ENCODE data around the gene TRIM33. TPM values are rescaled to one million over a fixed set of nuclear protein-coding genes. Genes with fewer than 3 reads are reported as not detected.

TRIM33 gene
- total and polyA plus RNA-seq, 2 donors (not counting 3 experiments of a cell fraction or from before 2014, with no cell fraction given) = 10.3 to 29.1 TPM

DNA sequence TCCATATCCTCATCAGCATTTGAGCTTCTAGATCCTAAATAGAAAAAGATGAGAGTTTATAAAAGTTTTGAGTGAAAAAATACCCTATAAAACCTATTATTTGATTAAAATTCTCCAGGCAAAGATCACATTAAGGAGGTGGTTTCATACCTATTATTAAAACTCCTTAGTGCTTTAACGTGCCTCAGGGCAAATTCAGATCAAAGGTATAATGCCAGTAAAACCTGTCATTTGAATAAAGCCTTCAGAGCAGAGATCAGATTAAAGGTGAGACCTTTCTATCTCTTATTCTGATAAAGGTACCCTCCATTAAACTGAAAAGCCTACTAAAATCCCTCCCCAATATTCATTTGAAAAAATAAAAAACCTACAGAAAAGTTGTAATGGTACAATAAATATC is 34.3 kb upstream of the TRIM33 start:
- Histone ChIP-seq H3K4me1 (ENCODE audit: control insufficient read depth, extremely low read depth, insufficient read depth, low read length) (peaks cover under 1% of the 10 kb centered on the region), H3K36me3 (ENCODE audit: control insufficient read depth in 2 of 2, extremely low read depth in 1 of 2, insufficient read depth in 2 of 2, low read length in 2 of 2) (no peaks in the 10 kb centered on the region), H3K27me3 (ENCODE audit: control insufficient read depth in 2 of 2, insufficient read depth in 2 of 2, low read length in 2 of 2) (no peaks in the 10 kb centered on the region), H2AFZ (ENCODE audit: low read depth, low read length) (no peak overlapping the region), H3K27ac (ENCODE audit: insufficient read depth, low read depth, low read length) (no peak overlapping the region), H3K4me2 (ENCODE audit: insufficient read depth, low read length) (no peak overlapping the region), H4K20me1 (replicated peaks; ENCODE audit: control insufficient read depth, extremely low read depth, insufficient read depth, low read length) (no peaks in the 10 kb centered on the region), H3K79me2 (ENCODE audit: control insufficient read depth, insufficient read depth, low read length) (no peaks in the 10 kb centered on the region), H3K9ac (replicated peaks; ENCODE audit: extremely low read depth, insufficient read depth, low read length) (no peak overlapping the region), H3K4me3 (replicated peaks in 1 of 3; ENCODE audit: insufficient read depth in 1 of 3, low read depth in 1 of 3, low read length in 3 of 3) (no peak overlapping the region), H3K9me1 (replicated peaks; ENCODE audit: control insufficient read depth, extremely low read depth, insufficient read depth, low read length) (no peaks in the 10 kb centered on the region), H3K9me3 (replicated peaks; ENCODE audit: control insufficient read depth, insufficient read depth, low read length) (no peaks in the 10 kb centered on the region)
- dilution Hi-C loops (cut with MboI; ENCODE audit: extremely low pct_ligation_motif_present, low sequenced_read_pairs) (no loop called here), intact Hi-C loops (cut with micrococcal nuclease) (no loop called here)
- DNase-seq (ENCODE audit: low read depth, low spot score) = no peak
- no peak for FAIRE-seq
- POLR2A ChIA-PET = no interaction called here
- CTCF ChIA-PET = interaction anchor here (0.8 kb wide), 1 partner anchor 198 kb away, joined by 3 read pairs; no protein-coding TSS in a partner anchor
- BruUV-seq (replicated peaks) = no TSS peak
- TF ChIP-seq MYC (IDR thresholded peaks at IDR 0.05; ENCODE audit: low read depth, low read length) (no peak), EZH2 (IDR thresholded peaks at IDR 0.05; ENCODE audit: borderline replicate concordance, low read depth, low read length, severe bottlenecking) (no peak), FOS (IDR thresholded peaks at IDR 0.05; ENCODE audit: borderline replicate concordance, insufficient read depth, low read length) (no peak)

DNA sequence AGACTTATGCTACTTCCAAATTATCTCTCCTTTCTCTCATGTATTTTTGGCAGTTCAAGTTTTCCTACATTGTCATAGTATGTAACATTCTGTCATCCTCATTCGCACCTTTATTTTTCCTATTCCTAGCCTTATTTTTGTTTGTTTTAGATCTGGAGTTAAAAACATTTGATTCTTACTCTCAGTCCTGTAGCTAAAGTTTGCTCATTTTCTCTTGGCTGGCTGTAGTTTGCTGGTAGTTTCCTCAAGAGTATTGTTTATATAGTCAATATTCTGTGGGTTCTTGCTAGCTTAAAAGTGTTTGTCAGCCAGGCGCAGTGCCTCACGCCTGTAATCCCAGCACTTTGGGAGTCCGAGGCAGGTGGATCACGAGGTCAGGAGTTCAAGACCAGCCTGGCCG is 29.8 kb upstream of the TRIM33 start:
- dilution Hi-C loops (cut with MboI; ENCODE audit: extremely low pct_ligation_motif_present, low sequenced_read_pairs) = no loop called here

More for the DNA sequence above, 29.8 kb upstream of the TRIM33 start:
- H3K9me1 ChIP-seq (replicated peaks; ENCODE audit: control insufficient read depth, extremely low read depth, insufficient read depth, low read length) = no peaks in the 10 kb centered on the region
- no peaks in the 10 kb centered on the region for H3K36me3 ChIP-seq (ENCODE audit: control insufficient read depth in 2 of 2, extremely low read depth in 1 of 2, insufficient read depth in 2 of 2, low read length in 2 of 2)
- H3K9ac ChIP-seq (replicated peaks; ENCODE audit: extremely low read depth, insufficient read depth, low read length) = no peak overlapping the region
- ChIA-PET POLR2A (interaction anchor here (0.7 kb wide), 1 partner anchor 24 kb away, joined by 3 read pairs; no protein-coding TSS in a partner anchor), CTCF (no interaction called here)
- no peaks in the 10 kb centered on the region for H3K9me3 ChIP-seq (replicated peaks; ENCODE audit: control insufficient read depth, insufficient read depth, low read length)
- no peaks in the 10 kb centered on the region for H3K79me2 ChIP-seq (ENCODE audit: control insufficient read depth, insufficient read depth, low read length)
- H3K4me3 ChIP-seq (replicated peaks in 1 of 3; ENCODE audit: insufficient read depth in 1 of 3, low read depth in 1 of 3, low read length in 3 of 3) = no peak overlapping the region
- peaks cover 0 to 2% of the 10 kb centered on the region in 2 experiments for H3K27me3 ChIP-seq (ENCODE audit: control insufficient read depth in 2 of 2, insufficient read depth in 2 of 2, low read length in 2 of 2)
- DNase-seq (ENCODE audit: low read depth, low spot score) (no peak), FAIRE-seq (no peak)
- no peak overlapping the region for H2AFZ ChIP-seq (ENCODE audit: low read depth, low read length)
- H4K20me1 ChIP-seq (replicated peaks; ENCODE audit: control insufficient read depth, extremely low read depth, insufficient read depth, low read length) = no peaks in the 10 kb centered on the region
- peaks cover 4% of the 10 kb centered on the region for H3K4me1 ChIP-seq (ENCODE audit: control insufficient read depth, extremely low read depth, insufficient read depth, low read length)
- no TSS peak for BruUV-seq (replicated peaks)
- intact Hi-C loops (cut with micrococcal nuclease) = no loop called here
- TF ChIP-seq EZH2 (IDR thresholded peaks at IDR 0.05; ENCODE audit: borderline replicate concordance, low read depth, low read length, severe bottlenecking) = no peak
- no peak for TF ChIP-seq JUN (IDR thresholded peaks at IDR 0.05; ENCODE audit: borderline replicate concordance, insufficient read depth, insufficient read length, low read depth)
- no peak for TF ChIP-seq CTCF (IDR thresholded peaks at IDR 0.05; ENCODE audit: extremely low read depth in 1 of 2, insufficient read depth in 1 of 2, low read depth in 1 of 2, low read length in 2 of 2)
- TF ChIP-seq GATA2 (IDR thresholded peaks at IDR 0.05; ENCODE audit: insufficient read depth, insufficient read length, low read depth, low read length) = no peak
- no peak for TF ChIP-seq POLR2AphosphoS5 (IDR thresholded peaks at IDR 0.05; ENCODE audit: insufficient read depth, low read depth, low read length)
- TF ChIP-seq, protein P1, sequence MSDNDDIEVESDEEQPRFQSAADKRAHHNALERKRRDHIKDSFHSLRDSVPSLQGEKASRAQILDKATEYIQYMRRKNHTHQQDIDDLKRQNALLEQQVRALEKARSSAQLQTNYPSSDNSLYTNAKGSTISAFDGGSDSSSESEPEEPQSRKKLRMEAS (IDR thresholded peaks at IDR 0.05; ENCODE audit: insufficient read depth, insufficient read length) = no peak
- no peak overlapping the region for H3K27ac ChIP-seq (ENCODE audit: insufficient read depth, low read depth, low read length)
- no peak overlapping the region for H3K4me2 ChIP-seq (ENCODE audit: insufficient read depth, low read length)

Data from endothelial cell of umbilical vein (primary cell).